Measurements from ENCODE around the gene DVL2. TPM values are rescaled to one million over a fixed set of nuclear protein-coding genes. Genes with fewer than 3 reads are reported as not detected.
A peak's percentile ranks its signal among the peaks of the same experiment; 100 is the strongest.

DVL2 gene
- total and polyA plus RNA-seq, 2 of the 13 experiments (the other 11 are each of a cell fraction or from before 2014, with no cell fraction given): 5.7 to 38.2 TPM

DNA sequence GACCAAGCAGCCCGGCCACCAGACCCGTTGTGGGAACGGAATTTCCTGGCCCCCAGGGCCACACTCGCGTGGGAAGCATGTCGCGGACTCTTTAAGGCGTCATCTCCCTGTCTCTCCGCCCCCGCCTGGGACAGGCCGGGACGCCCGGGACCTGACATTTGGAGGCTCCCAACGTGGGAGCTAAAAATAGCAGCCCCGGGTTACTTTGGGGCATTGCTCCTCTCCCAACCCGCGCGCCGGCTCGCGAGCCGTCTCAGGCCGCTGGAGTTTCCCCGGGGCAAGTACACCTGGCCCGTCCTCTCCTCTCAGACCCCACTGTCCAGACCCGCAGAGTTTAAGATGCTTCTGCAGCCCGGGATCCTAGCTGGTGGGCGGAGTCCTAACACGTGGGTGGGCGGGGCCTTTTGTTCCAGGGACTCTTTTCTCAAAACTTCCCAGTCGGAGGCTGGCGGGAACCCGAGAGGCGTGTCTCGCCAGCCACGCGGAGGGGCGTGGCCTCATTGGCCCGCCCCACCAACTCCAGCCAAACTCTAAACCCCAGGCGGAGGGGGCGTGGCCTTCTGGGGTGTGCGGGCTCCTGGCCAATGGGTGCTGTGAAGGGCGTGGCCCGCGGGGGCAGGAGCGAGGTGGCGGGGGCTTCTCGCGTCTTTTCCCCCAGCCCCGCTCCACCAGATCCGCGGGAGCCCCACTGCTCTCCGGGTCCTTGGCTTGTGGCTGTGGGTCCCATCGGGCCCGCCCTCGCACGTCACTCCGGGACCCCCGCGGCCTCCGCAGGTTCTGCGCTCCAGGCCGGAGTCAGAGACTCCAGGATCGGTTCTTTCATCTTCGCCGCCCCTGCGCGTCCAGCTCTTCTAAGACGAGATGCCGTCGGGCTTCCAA is 47.0 kb upstream of the DVL2 start, which contains the start of gene SLC2A4:
Gene SLC2A4 (plus strand): TSS at position 645 of the 879 bp plus-strand sequence. CDS start 217 bp downstream, at position 862.
- peak within 1 kb of the TSS; percentile 71 for H3K27ac ChIP-seq (ENCODE audit: extremely low read length, insufficient read depth, low read length)
- peak within 1 kb of the TSS; percentile 80 for H3K9ac ChIP-seq (ENCODE audit: insufficient read depth, low read depth, low read length)
- no peaks in the 10 kb centered on the region for H4K20me1 ChIP-seq (ENCODE audit: insufficient read depth, low read length)
- in situ Hi-C loops (cut with HindIII; ENCODE audit: extremely low pct_ligation_motif_present, low pct_unique_long_range_greater_than_20kb) (loop anchor here (10.0 kb wide), 1 partner anchor 237 kb away; the partner anchor contains the start of gene SLC16A11), intact Hi-C loops (cut with micrococcal nuclease; ENCODE audit: unreplicated experiment) (loop anchor here (2.0 to 5.0 kb wide), 2 partner anchors 39 to 65 kb away; partner anchors contain the start of gene GABARAP)
- H3K9me3 ChIP-seq (ENCODE audit: low read length): no peaks in the 10 kb centered on the region
- 0% methylated on average over 18 of the region's 71 CpGs for WGBS (ENCODE audit: low lambda C conversion rate)
- no peaks in the 10 kb centered on the region for H3K79me2 ChIP-seq (ENCODE audit: insufficient read depth, low read length)
- DNase-seq (ENCODE audit: low spot score) (peak; percentile 95), ATAC-seq (peak; percentile 76), FAIRE-seq (peak; percentile 86)
- peaks cover 8 to 9% of the 10 kb centered on the region in 2 experiments; a peak in 4 of 5 replicates for H3K36me3 ChIP-seq (replicated peaks in 1 of 2; ENCODE audit: control insufficient read depth in 1 of 2, insufficient read depth in 2 of 2, low read length in 2 of 2)
- no peaks in the 10 kb centered on the region for H3K27me3 ChIP-seq (ENCODE audit: control insufficient read depth in 1 of 2, insufficient read depth in 2 of 2, low read length in 2 of 2)
- ChIA-PET POLR2A (interaction anchor here (0.6 to 3.9 kb wide), 30 partner anchors 11 to 346 kb away, joined by 3 to 35 read pairs (median 4); partner anchors contain the start of genes ACADVL, ASGR2, CTDNEP1 and DLG4), CTCF (ENCODE audit: low intra/inter-chr PET ratio, low total read pairs) (interaction anchor here (1.2 to 2.9 kb wide), 7 partner anchors 11 to 235 kb away, joined by 3 to 43 read pairs (median 6); partner anchors contain the start of genes CTDNEP1 and ELP5)
- TSS peak; percentile 74 for BruUV-seq (replicated peaks)
- no peak within 1 kb of the TSS for H2AFZ ChIP-seq (ENCODE audit: low read length)
- H3K4me3 ChIP-seq (replicated peaks in 1 of 3; ENCODE audit: insufficient read depth in 1 of 3, low read depth in 2 of 3, low read length in 3 of 3): peak within 1 kb of the TSS; percentile 66 to 87 (median 85)
- H3K4me2 ChIP-seq (ENCODE audit: low read depth, low read length): peak within 1 kb of the TSS; percentile 95
- peaks cover 38% of the 10 kb centered on the region for H3K4me1 ChIP-seq (ENCODE audit: insufficient read depth, low read length)
- TF ChIP-seq REXO4 (CRISPR knock-in tag; IDR thresholded peaks at IDR 0.05; ENCODE audit: borderline replicate concordance) (no peak), PHF8 (CRISPR knock-in tag; IDR thresholded peaks at IDR 0.05) (peak; percentile 55), THAP11 (CRISPR knock-in tag; IDR thresholded peaks at IDR 0.05) (peak; percentile 34; the same call in 1 of the 2 replicates), ZNF224 (CRISPR knock-in tag; IDR thresholded peaks at IDR 0.05) (peak; percentile 4; the same call in 1 of the 2 replicates), POLR2G (IDR thresholded peaks at IDR 0.05; ENCODE audit: low read depth, low read length) (0 out of 2 replicates have a peak, but pooled peaks have one; percentile 28), DMAP1 (CRISPR knock-in tag; IDR thresholded peaks at IDR 0.05) (0 out of 2 replicates have a peak, but pooled peaks have one; percentile 13), ZNF577 (CRISPR knock-in tag; IDR thresholded peaks at IDR 0.05; ENCODE audit: borderline replicate concordance, low read depth) (no peak), SP4 (CRISPR knock-in tag; IDR thresholded peaks at IDR 0.05) (peak; percentile 95)
- TF ChIP-seq, protein P1, sequence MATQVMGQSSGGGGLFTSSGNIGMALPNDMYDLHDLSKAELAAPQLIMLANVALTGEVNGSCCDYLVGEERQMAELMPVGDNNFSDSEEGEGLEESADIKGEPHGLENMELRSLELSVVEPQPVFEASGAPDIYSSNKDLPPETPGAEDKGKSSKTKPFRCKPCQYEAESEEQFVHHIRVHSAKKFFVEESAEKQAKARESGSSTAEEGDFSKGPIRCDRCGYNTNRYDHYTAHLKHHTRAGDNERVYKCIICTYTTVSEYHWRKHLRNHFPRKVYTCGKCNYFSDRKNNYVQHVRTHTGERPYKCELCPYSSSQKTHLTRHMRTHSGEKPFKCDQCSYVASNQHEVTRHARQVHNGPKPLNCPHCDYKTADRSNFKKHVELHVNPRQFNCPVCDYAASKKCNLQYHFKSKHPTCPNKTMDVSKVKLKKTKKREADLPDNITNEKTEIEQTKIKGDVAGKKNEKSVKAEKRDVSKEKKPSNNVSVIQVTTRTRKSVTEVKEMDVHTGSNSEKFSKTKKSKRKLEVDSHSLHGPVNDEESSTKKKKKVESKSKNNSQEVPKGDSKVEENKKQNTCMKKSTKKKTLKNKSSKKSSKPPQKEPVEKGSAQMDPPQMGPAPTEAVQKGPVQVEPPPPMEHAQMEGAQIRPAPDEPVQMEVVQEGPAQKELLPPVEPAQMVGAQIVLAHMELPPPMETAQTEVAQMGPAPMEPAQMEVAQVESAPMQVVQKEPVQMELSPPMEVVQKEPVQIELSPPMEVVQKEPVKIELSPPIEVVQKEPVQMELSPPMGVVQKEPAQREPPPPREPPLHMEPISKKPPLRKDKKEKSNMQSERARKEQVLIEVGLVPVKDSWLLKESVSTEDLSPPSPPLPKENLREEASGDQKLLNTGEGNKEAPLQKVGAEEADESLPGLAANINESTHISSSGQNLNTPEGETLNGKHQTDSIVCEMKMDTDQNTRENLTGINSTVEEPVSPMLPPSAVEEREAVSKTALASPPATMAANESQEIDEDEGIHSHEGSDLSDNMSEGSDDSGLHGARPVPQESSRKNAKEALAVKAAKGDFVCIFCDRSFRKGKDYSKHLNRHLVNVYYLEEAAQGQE (IDR thresholded peaks at IDR 0.05; ENCODE audit: borderline replicate concordance in 1 of 2, low read depth in 1 of 2, low read length in 2 of 2): no peak
- TF ChIP-seq, protein P2, sequence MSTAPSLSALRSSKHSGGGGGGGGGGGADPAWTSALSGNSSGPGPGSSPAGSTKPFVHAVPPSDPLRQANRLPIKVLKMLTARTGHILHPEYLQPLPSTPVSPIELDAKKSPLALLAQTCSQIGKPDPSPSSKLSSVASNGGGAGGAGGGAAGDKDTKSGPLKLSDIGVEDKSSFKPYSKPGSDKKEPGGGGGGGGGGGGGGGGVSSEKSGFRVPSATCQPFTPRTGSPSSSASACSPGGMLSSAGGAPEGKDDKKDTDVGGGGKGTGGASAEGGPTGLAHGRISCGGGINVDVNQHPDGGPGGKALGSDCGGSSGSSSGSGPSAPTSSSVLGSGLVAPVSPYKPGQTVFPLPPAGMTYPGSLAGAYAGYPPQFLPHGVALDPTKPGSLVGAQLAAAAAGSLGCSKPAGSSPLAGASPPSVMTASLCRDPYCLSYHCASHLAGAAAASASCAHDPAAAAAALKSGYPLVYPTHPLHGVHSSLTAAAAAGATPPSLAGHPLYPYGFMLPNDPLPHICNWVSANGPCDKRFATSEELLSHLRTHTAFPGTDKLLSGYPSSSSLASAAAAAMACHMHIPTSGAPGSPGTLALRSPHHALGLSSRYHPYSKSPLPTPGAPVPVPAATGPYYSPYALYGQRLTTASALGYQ (CRISPR knock-in tag; IDR thresholded peaks at IDR 0.05): no peak
- TF ChIP-seq, protein P3, sequence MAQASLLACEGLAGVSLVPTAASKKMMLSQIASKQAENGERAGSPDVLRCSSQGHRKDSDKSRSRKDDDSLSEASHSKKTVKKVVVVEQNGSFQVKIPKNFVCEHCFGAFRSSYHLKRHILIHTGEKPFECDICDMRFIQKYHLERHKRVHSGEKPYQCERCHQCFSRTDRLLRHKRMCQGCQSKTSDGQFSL (CRISPR knock-in tag; IDR thresholded peaks at IDR 0.05): no peak
- TF ChIP-seq, protein P4, sequence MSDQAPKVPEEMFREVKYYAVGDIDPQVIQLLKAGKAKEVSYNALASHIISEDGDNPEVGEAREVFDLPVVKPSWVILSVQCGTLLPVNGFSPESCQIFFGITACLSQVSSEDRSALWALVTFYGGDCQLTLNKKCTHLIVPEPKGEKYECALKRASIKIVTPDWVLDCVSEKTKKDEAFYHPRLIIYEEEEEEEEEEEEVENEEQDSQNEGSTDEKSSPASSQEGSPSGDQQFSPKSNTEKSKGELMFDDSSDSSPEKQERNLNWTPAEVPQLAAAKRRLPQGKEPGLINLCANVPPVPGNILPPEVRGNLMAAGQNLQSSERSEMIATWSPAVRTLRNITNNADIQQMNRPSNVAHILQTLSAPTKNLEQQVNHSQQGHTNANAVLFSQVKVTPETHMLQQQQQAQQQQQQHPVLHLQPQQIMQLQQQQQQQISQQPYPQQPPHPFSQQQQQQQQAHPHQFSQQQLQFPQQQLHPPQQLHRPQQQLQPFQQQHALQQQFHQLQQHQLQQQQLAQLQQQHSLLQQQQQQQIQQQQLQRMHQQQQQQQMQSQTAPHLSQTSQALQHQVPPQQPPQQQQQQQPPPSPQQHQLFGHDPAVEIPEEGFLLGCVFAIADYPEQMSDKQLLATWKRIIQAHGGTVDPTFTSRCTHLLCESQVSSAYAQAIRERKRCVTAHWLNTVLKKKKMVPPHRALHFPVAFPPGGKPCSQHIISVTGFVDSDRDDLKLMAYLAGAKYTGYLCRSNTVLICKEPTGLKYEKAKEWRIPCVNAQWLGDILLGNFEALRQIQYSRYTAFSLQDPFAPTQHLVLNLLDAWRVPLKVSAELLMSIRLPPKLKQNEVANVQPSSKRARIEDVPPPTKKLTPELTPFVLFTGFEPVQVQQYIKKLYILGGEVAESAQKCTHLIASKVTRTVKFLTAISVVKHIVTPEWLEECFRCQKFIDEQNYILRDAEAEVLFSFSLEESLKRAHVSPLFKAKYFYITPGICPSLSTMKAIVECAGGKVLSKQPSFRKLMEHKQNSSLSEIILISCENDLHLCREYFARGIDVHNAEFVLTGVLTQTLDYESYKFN (CRISPR knock-in tag; conservative IDR thresholded peaks at IDR 0.05): no peak; the same call in 1 of the 2 replicates

All from HepG2 (cell line).